ENCODE results near the gene DPEP2. TPM values are rescaled to one million over a fixed set of nuclear protein-coding genes. Genes with fewer than 3 reads are reported as not detected.
A peak's percentile ranks its signal among the peaks of the same experiment; 100 is the strongest.
"Not testable (repeated sequence)": the region's sequence is repeated elsewhere in the genome, so short reads cannot be mapped to it uniquely, and the experiment has no call there.

The DPEP2 gene
- total RNA-seq, 8 experiments from 2014 or later = 0.13 to 0.57 (median 0.42) TPM; not detected in 5

DNA sequence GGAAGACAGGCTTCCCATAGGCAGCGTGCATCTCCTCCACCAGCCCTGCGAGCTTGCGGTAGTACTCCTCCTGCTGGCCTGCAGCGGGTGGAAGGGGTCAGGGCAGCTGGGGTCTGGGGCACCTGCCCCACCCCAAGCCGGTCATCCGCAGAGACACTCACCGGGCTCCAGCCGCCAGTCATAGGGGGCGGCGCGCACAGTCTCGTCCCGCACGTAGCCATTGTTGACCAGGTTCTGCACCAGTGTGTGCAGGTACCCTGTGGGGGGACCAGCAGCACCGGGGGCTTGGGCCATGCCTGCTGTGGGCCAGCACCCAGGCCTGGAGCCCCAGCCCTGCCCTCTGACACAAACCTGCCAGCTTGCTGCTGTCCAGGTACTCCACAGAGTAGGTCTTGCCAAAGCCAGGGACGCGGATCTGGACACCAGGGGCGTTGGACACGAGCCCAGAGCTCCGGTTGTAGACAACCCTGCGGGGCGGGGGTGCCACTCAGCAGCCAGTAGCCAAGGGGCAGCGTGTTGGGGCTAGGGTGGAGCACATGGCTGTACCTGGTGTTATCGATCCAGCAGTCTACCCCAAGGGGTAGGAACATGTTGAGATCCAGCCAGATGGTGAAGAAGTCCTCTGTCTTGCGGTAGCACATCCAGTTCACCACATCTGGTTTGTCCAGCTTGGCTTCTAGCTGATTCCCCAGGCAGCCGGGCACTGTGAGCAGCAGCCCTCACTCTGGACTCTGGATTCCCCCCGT is 56.6 kb downstream of the DPEP2 start:
- Histone ChIP-seq H3K4me1 (replicated peaks in 1 of 2) (peaks cover 10 to 12% of the 10 kb centered on the region in 2 donors), H3K4me3 (no peak overlapping the region), H3K27ac (no peak overlapping the region)
- WGBS, 10 experiments = no CpG with 5 or more reads among the region's 27 CpGs
- in situ Hi-C loops (cut with MboI; ENCODE audit: low pct_unique_long_range_greater_than_20kb in 2 of 9, low sequenced_read_pairs in 9 of 9, unreplicated experiment in 9 of 9) = no loop called here
- peak in 1 of 8 experiments; percentile 2 for ATAC-seq (replicated peaks in 6 of 8)

DNA sequence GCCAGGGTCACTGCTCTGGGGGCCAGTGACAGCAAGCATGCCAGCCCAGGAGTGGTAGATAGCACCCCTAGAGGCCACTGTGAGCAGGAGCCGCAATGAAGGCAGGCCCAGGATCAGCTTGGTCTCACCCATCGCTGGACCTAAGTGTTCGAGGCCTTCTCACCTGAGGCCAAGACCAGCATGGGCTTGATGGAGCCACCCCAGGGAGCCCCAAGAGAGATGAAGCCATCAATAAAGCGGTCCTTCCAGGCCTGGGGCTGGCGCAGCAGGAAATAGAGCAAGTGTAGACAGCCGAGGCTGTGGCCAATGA is 57.1 kb downstream of the DPEP2 start:
- H3K4me3 ChIP-seq = no peak overlapping the region
- in situ Hi-C loops (cut with MboI; ENCODE audit: low pct_unique_long_range_greater_than_20kb in 2 of 9, low sequenced_read_pairs in 9 of 9, unreplicated experiment in 9 of 9) = no loop called here
- 73 to 80% methylated on average over 2 of the region's 6 CpGs; no CpG with 5 or more reads in 8 of the 10 experiments for WGBS, 10 experiments

DNA sequence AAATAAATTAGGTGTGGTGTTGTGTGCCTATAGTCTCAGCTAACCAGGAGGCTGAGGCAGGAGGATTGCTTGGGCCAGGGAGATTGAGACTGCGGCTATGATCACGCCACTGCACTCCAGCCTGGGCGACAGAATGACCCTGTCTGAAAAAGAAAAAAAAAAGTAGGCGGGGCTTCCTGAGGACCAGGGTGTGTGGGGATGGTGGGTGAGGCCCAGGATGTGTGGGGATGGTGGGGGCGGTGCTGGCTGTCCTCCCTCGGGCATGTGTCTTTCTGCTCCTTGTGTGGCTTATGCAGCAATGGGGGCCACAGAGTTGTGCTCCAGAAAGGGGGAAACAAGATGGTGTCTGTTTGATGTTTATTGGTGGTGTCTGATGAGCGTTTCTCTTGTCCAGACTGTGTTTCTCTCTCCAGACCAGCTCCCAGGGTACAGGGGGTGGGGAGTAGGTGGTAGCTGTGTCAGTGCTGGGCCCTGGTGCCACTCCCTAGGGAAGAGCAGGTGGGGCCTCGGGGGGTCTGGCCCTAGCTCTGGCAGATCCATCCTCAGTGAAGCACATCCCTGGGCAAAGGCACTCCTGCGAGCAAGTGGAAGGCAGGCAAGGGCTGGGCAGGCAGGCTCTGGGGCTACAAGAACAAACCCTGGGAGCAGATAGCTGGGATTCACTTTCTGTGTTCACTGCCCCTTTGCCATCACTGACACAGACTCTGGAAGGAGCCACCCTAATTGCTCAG is 57.6 kb downstream of the DPEP2 start:
- peak in 1 of 8 experiments; percentile 1 for ATAC-seq (replicated peaks in 6 of 8)
- H3K27ac ChIP-seq = no peak overlapping the region
- peaks cover 16% of the 10 kb centered on the region in 2 donors for H3K4me1 ChIP-seq (replicated peaks in 1 of 2)
- in situ Hi-C loops (cut with MboI; ENCODE audit: low pct_unique_long_range_greater_than_20kb in 2 of 9, low sequenced_read_pairs in 9 of 9, unreplicated experiment in 9 of 9) = no loop called here
- 40 to 92% (median 75%) methylated on average over 1 to 4 of the region's 9 CpGs; no CpG with 5 or more reads in 5 of the 10 experiments for WGBS, 10 experiments
- H3K4me3 ChIP-seq = no peak overlapping the region

More for the DNA sequence above, 57.1 kb downstream of the DPEP2 start:
- Histone ChIP-seq H3K4me1 (replicated peaks in 1 of 2) (peaks cover 12% of the 10 kb centered on the region in 2 donors), H3K27ac (no peak overlapping the region)
- peak in 7 of 8 experiments; percentile 3 to 55 (median 33) for ATAC-seq (replicated peaks in 6 of 8)

DNA sequence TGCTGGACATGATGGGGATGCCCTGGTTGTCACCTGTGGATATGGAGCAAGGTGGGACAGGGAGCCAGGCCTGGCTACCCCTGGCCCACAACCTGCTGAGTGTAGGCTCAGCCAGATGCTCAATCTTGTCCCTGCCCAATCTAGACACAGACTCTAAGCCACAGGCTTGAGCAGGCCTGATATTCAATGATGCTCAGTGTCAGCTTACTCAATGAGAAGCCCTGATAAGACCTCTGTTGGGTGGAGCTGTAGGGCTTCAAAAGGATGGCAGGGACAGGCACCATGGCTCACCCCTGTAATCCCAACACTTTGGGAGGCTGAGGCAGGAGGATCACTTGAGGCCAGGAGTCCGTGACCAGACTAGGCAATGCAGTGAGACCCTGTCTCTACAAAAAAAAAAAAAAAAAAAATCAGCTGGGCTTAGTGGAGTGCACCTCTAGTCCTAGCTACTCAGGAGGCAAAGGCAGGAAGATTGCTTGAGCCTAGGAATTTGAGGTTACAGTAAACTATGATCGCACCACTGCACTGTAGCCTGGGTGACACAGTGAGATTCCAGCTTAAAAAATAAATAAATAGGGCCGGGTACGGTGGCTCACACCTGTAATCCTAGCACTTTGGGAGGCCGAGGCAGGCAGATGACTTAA is 58.7 kb downstream of the DPEP2 start:
- peaks cover 16% of the 10 kb centered on the region in 2 donors for H3K4me1 ChIP-seq (replicated peaks in 1 of 2)
- WGBS, 10 experiments = 79 to 100% (median 90%) methylated on average over 1 to 5 of the region's 5 CpGs; no CpG with 5 or more reads in 2 of the 10 experiments
- H3K4me3 ChIP-seq = no peak overlapping the region
- in situ Hi-C loops (cut with MboI; ENCODE audit: low pct_unique_long_range_greater_than_20kb in 2 of 9, low sequenced_read_pairs in 9 of 9, unreplicated experiment in 9 of 9) = no loop called here
- no peak overlapping the region for H3K27ac ChIP-seq
- no peak for ATAC-seq (replicated peaks in 6 of 8)

DNA sequence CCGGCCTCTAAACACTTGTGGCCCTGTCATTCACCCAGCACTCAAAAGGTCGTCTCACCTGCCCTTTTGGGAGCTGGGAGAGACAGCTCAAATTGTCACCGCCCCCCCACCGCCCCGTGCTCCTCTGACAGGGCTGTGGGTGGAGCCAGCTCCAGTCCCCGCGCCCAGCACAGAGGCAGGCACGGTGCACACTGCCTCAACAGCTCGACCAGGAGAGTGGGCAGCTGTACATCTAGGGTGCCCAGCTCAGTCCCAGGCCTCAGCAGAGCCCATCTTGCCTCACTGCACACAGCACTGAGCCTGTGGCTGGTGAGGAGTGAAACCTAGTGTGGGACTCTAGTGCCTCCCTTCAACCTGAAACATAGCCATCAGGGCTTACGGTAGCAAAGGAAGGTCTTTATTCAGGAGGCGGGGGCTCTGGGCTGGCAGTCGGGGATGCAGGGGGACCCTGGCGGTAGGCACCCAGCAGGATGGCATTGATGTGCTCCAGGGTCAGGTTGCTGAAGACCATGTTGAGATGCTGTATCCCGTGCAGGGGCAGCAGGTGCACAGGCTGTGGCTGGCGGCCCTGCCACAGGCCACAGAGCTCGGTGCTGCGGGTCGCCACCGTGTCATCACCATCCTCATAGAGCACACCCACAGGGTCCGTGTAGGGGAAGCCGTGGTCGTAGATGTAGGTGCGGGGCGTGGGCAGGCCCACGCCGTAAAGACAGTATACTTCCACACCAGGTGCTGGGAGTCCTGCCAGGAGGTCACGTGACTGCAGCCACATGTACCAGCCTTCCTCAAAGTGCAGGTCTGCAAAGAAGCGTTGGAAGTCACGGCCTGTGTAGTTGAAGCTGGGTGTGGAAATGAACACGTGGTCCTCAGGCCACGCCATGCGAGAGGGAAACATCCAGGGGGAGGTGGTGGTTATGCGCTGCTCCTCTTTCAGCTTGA is 59.5 kb downstream of the DPEP2 start:
- 78 to 100% (median 99%) methylated on average over 1 to 9 of the region's 33 CpGs; no CpG with 5 or more reads in 6 of the 10 experiments for WGBS, 10 experiments
- in situ Hi-C loops (cut with MboI; ENCODE audit: low pct_unique_long_range_greater_than_20kb in 2 of 9, low sequenced_read_pairs in 9 of 9, unreplicated experiment in 9 of 9) = no loop called here
- ATAC-seq (replicated peaks in 6 of 8) = no peak
- H3K27ac ChIP-seq = no peak overlapping the region
- H3K4me3 ChIP-seq = no peak overlapping the region
- H3K4me1 ChIP-seq (replicated peaks in 1 of 2) = peaks cover 16% of the 10 kb centered on the region in 2 donors

DNA sequence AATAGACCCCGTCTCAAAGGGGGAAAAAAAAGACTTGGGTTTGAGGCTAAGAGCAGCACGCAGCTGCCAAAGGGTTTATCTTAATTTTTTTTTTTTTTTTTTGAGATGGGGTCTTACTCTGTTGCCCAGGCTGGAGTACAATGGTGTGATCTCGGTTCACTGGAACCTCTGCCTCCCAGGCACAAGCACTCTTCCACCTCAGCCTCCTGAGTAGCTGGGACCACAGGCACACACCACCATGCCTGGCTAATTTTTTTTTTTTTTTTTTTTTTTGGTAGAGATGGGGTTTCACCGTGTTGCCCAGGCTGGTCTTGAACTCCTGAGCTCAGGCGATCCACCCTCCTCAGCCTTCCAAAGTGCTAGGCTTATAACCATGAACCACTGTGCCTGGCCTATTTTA is 61.6 kb downstream of the DPEP2 start:
- in situ Hi-C loops (cut with MboI; ENCODE audit: low pct_unique_long_range_greater_than_20kb in 2 of 9, low sequenced_read_pairs in 9 of 9, unreplicated experiment in 9 of 9); H3K27ac ChIP-seq; ATAC-seq (replicated peaks in 6 of 8); H3K4me3 ChIP-seq: not testable (repeated sequence)
- WGBS, 10 experiments = 93 to 100% (median 100%) methylated on average over 1 to 4 of the region's 5 CpGs; no CpG with 5 or more reads in 1 of the 10 experiments
- H3K4me1 ChIP-seq (replicated peaks in 1 of 2) = peaks cover 7 to 14% of the 10 kb centered on the region in 2 donors

Other genes with a start within 250 kb of the DPEP2 start
- 10 to 100 TPM in 2 of 8 experiments, 1 to 10 TPM in 6; 4.3 to 19.8 (median 7.6) TPM for gene RANBP10, start 192.9 kb downstream of the DPEP2 start, total RNA-seq
- gene TSNAXIP1, start 192.6 kb downstream of the DPEP2 start, total RNA-seq = 10 to 100 TPM in 1 of 8 experiments, 1 to 10 TPM in 7; 1.0 to 13.0 (median 3.0) TPM
- gene THAP11, start 157.2 kb downstream of the DPEP2 start, total RNA-seq = 10 to 100 TPM; 17.6 to 26.9 (median 23.1) TPM
- gene NUTF2, start 152.6 kb downstream of the DPEP2 start, total RNA-seq = 100 to 1,000 TPM in 5 of 8 experiments, 10 to 100 TPM in 3; 52.2 to 122 (median 108) TPM
- 10 to 100 TPM; 21.4 to 42.8 (median 34.0) TPM for gene CENPT, start 151.8 kb downstream of the DPEP2 start, total RNA-seq
- gene EDC4, start 126.4 kb downstream of the DPEP2 start, total RNA-seq = 10 to 100 TPM; 25.2 to 60.8 (median 46.9) TPM
- 1 to 10 TPM in 1 of 8 experiments, under 1 TPM in 5, not detected in 2; 0.33 to 1.3 (median 0.68) TPM for gene NRN1L, start 114.6 kb downstream of the DPEP2 start, total RNA-seq
- 10 to 100 TPM in 6 of 8 experiments, 1 to 10 TPM in 2; 7.2 to 35.2 (median 13.9) TPM for gene PSKH1, start 106.2 kb downstream of the DPEP2 start, total RNA-seq
- 1 to 10 TPM in 6 of 8 experiments, under 1 TPM in 2; 0.66 to 3.7 (median 2.3) TPM for gene CTRL, start 67.6 kb downstream of the DPEP2 start, total RNA-seq
- gene PSMB10, start 62.6 kb downstream of the DPEP2 start, total RNA-seq = 100 to 1,000 TPM in 1 of 8 experiments, 10 to 100 TPM in 7; 22.7 to 134 (median 36.9) TPM
- gene LCAT, start 55.4 kb downstream of the DPEP2 start, total RNA-seq = 10 to 100 TPM in 4 of 8 experiments, 1 to 10 TPM in 4; 3.2 to 20.0 (median 8.0) TPM
- gene SLC12A4, start 30.8 kb downstream of the DPEP2 start, total RNA-seq = 10 to 100 TPM in 4 of 8 experiments, 1 to 10 TPM in 4; 5.0 to 54.9 (median 21.4) TPM
- gene DPEP3, start 19.0 kb downstream of the DPEP2 start, total RNA-seq = under 1 TPM in 1 of 8 experiments, not detected in 7; 0.66 TPM
- gene DPEP2NB, start 16.4 kb upstream of the DPEP2 start, total RNA-seq = not detected
- 10 to 100 TPM in 3 of 8 experiments, 1 to 10 TPM in 5; 5.6 to 15.8 (median 9.0) TPM for gene DDX28, start 23.7 kb upstream of the DPEP2 start, total RNA-seq
- 10 to 100 TPM in 7 of 8 experiments, 1 to 10 TPM in 1; 9.0 to 19.2 (median 12.8) TPM for gene DUS2, start 23.8 kb upstream of the DPEP2 start, total RNA-seq
- gene NFATC3, start 85.9 kb upstream of the DPEP2 start, total RNA-seq = 10 to 100 TPM; 14.0 to 27.0 (median 19.1) TPM
- 1 to 10 TPM in 3 of 8 experiments, under 1 TPM in 5; 0.33 to 4.6 (median 0.73) TPM for gene ESRP2, start 236.6 kb upstream of the DPEP2 start, total RNA-seq
- 10 to 100 TPM in 3 of 8 experiments, 1 to 10 TPM in 5; 8.3 to 25.1 (median 9.5) TPM for gene PLA2G15, start 245.9 kb upstream of the DPEP2 start, total RNA-seq

All from motor neuron (in vitro differentiated cells).